ENCODE results near the gene NKTR.

The NKTR gene

DNA sequence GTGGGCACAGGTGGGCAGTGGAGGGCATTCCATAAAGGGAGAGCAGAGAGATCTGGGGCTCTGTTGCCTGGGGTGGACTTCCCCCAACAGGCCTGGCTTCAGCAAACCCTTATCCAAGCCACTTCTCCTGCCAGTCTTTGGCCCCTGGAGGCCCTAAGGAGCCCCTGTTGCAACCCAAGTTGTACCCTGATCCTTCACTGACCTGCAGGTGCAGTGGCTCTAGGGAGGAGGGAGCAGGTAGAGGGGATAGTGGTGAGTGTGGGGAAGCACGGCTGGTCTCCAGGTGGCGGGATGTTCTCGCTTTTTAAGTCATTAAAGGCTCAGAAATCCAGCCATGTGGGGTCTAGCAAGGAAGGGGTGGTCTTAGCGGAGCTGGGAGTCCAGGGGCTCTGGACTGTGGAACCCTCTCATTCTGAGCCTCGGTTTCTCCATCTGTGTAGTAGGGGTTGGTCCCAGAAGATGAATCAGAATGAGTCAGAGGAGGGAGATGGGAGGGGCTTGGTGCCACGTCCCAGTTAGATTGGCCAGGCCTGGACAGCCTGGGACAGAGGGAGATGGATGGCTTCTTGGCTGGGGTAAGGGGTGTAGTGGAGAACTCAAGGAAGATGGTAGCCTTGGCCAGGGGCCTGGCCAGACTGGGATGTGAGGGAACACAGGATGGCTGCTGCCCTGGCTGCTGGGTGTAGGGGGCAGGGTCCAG lies 55.6 kb downstream of the NKTR start:
- TF ChIP-seq, protein P1, sequence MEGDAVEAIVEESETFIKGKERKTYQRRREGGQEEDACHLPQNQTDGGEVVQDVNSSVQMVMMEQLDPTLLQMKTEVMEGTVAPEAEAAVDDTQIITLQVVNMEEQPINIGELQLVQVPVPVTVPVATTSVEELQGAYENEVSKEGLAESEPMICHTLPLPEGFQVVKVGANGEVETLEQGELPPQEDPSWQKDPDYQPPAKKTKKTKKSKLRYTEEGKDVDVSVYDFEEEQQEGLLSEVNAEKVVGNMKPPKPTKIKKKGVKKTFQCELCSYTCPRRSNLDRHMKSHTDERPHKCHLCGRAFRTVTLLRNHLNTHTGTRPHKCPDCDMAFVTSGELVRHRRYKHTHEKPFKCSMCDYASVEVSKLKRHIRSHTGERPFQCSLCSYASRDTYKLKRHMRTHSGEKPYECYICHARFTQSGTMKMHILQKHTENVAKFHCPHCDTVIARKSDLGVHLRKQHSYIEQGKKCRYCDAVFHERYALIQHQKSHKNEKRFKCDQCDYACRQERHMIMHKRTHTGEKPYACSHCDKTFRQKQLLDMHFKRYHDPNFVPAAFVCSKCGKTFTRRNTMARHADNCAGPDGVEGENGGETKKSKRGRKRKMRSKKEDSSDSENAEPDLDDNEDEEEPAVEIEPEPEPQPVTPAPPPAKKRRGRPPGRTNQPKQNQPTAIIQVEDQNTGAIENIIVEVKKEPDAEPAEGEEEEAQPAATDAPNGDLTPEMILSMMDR (IDR thresholded peaks at IDR 0.05): no peak
- no peak for TF ChIP-seq ZFX (IDR thresholded peaks at IDR 0.05; ENCODE audit: borderline replicate concordance)
- H3K27ac ChIP-seq: no peak overlapping the region

DNA sequence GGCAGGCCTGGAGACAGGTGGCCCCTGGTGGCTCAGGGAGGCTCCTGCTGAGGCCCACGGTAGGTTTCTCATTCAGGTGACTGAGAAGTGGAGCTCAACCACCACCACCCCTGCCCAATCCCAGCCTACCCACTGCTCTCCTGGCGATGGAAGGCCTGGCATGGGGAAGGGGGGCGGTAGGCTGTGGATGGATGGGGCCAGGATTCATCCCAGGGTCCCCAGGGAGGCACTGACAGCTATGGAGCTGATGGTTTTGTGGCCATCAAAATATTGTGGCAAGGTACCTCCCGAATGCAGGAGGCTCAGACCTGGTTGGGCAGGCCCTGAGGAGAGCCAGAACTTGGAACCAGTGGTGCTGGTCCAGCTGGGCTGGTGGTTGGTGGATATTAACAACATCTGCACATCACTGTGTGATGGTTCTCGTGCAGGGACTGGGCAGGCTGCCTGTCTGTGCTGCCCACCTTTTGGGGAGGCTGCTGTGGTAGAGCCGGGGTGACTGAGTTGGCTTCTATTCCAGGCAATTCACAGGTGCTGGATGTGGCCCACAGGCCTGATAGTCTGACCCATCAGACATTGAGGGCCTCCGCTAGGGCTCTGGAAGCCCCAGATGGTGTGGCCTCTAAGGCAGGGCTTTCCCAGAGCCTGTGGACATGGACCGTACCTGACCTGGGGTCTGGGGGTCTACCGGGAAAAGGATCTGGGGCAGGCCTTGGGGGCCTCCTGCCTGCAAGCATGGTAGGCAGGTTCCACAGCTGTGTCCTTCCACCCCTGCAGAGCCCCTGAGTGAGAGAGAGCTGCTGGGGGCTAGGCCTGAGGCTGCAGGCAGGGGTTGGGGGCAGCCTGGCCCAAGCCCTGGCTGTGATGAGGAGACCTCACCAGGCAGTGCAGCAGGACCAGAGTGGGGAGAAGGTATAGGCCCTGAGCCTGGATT lies 56.5 kb downstream of the NKTR start:
- H3K27ac ChIP-seq: no peak overlapping the region
- TF ChIP-seq, protein P1 (IDR thresholded peaks at IDR 0.05): no peak
- no peak for TF ChIP-seq ZFX (IDR thresholded peaks at IDR 0.05; ENCODE audit: borderline replicate concordance)

DNA sequence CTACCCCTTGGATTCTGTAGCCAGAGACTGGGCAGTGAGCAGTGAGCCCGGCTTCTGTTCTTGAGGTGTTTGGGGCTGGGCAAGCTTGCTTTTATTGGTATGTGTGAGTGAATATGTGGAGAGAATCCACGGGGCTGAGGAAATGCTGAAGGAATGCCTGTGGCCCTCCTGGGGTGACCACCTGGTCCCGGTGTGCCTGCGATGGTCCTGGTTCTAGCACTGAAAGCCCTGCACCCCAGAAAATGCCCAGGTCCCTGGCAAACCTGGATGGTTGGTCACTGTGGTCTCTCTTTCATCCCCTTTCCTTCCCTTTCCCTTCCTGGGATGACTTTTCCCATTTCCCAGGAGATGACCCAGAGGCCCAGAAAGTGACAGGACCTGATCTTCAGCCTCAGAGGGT lies 57.2 kb downstream of the NKTR start:
- TF ChIP-seq, protein P1 (IDR thresholded peaks at IDR 0.05): no peak
- TF ChIP-seq ZFX (IDR thresholded peaks at IDR 0.05; ENCODE audit: borderline replicate concordance): no peak

DNA sequence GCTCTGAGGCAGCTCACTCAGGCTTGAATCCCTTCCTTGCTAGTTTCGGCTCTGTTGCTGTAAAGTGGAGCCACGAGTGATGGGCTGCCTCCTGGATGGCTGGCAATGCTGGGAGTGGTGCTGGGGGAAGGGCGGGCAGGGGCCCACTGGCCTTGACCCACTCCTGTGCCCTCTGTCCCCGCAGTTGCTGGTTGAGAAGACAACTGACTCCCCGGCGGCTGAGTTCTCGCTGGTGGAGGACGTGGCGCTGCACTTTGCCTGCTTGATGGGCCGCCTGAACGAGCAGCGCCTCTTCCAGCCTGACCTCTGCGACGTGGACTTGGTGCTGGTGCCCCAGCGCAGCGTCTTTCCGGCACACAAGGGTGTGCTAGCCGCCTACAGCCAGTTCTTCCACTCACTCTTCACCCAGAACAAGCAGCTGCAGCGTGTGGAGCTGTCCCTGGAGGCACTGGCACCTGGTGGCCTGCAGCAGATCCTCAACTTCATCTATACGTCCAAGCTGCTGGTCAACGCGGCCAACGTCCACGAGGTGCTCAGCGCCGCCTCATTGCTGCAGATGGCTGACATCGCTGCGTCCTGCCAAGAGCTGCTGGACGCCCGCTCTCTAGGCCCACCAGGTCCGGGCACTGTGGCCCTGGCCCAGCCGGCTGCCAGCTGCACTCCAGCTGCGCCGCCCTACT lies 57.7 kb downstream of the NKTR start:
- no peak overlapping the region for H3K27ac ChIP-seq

More for the DNA sequence above, 57.2 kb downstream of the NKTR start:
- no peak overlapping the region for H3K27ac ChIP-seq

DNA sequence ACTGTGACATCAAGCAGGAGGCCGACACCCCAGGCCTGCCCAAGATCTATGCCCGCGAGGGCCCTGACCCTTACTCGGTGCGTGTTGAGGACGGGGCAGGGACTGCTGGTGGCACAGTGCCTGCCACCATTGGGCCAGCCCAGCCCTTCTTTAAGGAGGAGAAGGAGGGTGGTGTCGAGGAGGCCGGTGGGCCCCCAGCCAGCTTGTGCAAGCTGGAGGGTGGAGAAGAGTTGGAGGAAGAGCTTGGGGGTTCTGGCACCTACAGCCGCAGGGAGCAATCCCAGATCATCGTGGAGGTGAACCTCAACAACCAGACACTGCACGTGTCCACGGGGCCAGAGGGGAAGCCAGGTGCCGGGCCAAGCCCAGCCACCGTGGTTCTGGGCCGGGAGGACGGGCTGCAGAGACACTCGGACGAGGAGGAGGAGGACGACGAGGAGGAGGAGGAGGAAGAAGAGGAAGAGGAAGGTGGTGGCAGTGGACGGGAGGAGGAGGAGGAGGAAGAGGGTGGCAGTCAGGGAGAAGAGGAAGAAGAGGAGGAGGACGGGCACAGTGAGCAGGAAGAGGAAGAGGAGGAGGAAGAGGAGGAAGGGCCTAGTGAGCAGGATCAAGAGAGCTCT lies 58.4 kb downstream of the NKTR start:
- TF ChIP-seq, protein P1 (IDR thresholded peaks at IDR 0.05): no peak
- no peak overlapping the region for H3K27ac ChIP-seq

More for the DNA sequence above, 57.7 kb downstream of the NKTR start:
- TF ChIP-seq, protein P1 (IDR thresholded peaks at IDR 0.05): no peak

DNA sequence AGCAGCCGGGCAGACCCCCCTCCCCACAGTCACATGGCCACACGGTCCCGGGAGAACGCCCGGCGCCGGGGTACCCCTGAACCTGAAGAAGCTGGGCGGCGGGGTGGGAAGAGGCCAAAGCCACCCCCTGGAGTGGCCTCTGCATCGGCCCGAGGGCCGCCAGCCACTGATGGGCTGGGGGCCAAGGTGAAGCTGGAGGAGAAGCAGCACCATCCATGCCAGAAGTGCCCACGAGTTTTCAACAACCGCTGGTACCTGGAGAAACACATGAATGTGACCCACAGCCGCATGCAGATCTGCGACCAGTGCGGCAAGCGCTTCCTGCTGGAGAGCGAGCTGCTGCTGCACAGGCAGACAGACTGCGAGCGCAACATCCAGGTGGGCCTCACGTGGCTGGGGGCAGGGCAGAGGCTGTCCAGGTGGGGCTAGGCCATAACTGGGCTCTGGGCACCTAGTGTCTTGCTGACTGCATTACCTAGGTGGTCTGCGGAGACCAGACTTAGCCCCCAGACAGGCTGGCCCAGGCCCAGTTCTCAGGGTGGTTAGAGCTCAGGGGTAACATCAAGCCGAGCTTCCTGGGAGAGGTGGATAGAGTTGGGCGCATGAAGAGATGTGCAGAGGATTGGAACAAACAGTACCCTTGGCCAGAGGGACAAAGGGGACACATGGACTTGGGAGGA lies 59.1 kb downstream of the NKTR start:
- TF ChIP-seq, protein P1 (IDR thresholded peaks at IDR 0.05): no peak
- no peak for TF ChIP-seq ZFX (IDR thresholded peaks at IDR 0.05; ENCODE audit: borderline replicate concordance)
- H3K27ac ChIP-seq: no peak overlapping the region
